ENCODE data around the gene VIPAS39.

DNA sequence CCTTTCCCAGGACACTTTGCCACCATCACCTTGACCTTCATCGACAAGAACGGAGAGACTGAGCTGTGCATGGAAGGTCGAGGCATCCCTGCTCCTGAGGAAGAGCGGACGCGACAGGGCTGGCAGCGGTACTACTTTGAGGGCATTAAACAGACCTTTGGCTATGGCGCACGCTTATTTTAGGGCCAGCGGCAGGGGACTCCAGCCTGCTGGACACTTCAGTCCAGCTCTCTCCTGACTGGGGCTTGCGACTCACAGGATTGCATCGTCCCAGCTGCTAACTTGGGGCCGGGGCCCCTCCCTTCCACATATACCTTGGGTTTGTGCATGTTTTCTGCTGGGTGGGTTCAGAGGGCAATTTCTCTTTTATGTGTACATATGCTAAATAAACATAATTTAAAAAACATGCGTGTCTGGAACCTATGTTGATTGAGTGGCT is 11.7 kb upstream of the VIPAS39 start:
- TF ChIP-seq JUN (CRISPR knock-in tag; IDR thresholded peaks at IDR 0.05) (no peak), SP1 (IDR thresholded peaks at IDR 0.05) (no peak), SP1 (CRISPR knock-in tag; IDR thresholded peaks at IDR 0.05) (no peak), NR2F2 (IDR thresholded peaks at IDR 0.05; ENCODE audit: borderline replicate concordance, low read depth) (no peak), TCF7 (IDR thresholded peaks at IDR 0.05; ENCODE audit: low read depth) (no peak)
- TF ChIP-seq, protein P1, sequence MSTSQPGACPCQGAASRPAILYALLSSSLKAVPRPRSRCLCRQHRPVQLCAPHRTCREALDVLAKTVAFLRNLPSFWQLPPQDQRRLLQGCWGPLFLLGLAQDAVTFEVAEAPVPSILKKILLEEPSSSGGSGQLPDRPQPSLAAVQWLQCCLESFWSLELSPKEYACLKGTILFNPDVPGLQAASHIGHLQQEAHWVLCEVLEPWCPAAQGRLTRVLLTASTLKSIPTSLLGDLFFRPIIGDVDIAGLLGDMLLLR (CRISPR knock-in tag; IDR thresholded peaks at IDR 0.05) = no peak
- TF ChIP-seq, protein P2, sequence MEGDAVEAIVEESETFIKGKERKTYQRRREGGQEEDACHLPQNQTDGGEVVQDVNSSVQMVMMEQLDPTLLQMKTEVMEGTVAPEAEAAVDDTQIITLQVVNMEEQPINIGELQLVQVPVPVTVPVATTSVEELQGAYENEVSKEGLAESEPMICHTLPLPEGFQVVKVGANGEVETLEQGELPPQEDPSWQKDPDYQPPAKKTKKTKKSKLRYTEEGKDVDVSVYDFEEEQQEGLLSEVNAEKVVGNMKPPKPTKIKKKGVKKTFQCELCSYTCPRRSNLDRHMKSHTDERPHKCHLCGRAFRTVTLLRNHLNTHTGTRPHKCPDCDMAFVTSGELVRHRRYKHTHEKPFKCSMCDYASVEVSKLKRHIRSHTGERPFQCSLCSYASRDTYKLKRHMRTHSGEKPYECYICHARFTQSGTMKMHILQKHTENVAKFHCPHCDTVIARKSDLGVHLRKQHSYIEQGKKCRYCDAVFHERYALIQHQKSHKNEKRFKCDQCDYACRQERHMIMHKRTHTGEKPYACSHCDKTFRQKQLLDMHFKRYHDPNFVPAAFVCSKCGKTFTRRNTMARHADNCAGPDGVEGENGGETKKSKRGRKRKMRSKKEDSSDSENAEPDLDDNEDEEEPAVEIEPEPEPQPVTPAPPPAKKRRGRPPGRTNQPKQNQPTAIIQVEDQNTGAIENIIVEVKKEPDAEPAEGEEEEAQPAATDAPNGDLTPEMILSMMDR (CRISPR knock-in tag; IDR thresholded peaks at IDR 0.05) = no peak
